GM12872 (cell line): Measurements from ENCODE around the gene NT5C1B.

Experiments
- TF ChIP-seq, protein P1 (sequence below): IDR thresholded peaks from 3 replicates; pipeline ENCODE4 v1.5.1; 2011; ENCODE audit warnings: low read depth, mild to moderate bottlenecking, low read length, moderate library complexity; ENCODE audit not compliant: insufficient read depth

NT5C1B gene

DNA sequence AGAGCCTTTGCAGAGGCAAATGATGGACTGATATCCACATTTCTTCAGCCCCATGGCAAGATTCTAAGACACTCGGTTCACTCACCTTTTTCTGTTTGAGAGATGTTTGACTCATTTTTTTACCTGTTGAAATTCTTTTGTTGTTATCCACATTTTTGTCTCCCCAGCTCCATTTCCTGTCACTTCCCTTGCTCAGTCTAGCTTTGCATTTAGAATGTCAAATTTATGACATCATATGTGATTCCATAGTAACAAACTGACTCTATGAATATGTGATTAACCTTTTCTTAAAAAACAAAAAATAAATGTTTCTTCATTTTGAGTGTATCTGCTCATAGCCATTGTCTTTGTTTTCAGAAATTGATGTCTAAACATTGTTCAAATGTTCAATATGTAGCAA lies at the start of gene NT5C1B:
Gene NT5C1B, minus strand, starts transcription at position 216 of the 400 bp plus-strand sequence. Its CDS starts 101 bp downstream, at position 115.
- TF ChIP-seq, protein P1, sequence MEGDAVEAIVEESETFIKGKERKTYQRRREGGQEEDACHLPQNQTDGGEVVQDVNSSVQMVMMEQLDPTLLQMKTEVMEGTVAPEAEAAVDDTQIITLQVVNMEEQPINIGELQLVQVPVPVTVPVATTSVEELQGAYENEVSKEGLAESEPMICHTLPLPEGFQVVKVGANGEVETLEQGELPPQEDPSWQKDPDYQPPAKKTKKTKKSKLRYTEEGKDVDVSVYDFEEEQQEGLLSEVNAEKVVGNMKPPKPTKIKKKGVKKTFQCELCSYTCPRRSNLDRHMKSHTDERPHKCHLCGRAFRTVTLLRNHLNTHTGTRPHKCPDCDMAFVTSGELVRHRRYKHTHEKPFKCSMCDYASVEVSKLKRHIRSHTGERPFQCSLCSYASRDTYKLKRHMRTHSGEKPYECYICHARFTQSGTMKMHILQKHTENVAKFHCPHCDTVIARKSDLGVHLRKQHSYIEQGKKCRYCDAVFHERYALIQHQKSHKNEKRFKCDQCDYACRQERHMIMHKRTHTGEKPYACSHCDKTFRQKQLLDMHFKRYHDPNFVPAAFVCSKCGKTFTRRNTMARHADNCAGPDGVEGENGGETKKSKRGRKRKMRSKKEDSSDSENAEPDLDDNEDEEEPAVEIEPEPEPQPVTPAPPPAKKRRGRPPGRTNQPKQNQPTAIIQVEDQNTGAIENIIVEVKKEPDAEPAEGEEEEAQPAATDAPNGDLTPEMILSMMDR: no peak

DNA sequence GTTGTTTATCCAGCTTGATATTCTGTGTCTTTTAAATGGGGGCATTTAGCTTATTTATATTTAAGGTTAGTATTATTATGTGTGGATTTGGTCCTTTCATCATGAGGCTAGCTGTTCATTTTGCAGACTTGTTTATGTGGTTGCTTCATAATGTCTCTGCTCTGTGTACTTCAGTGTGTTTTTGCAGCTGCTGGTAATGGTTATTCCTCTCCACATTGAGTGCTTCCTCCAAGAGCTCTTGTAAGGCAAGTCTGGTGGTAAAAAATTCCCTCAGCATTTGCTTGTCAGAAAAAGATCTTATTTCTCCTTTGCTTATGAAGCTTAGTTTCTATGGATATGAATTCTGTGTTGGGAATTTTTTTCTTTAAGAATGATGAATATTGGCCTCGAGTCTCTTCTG lies 47.8 kb upstream of the NT5C1B start:
- TF ChIP-seq, protein P1: no peak

DNA sequence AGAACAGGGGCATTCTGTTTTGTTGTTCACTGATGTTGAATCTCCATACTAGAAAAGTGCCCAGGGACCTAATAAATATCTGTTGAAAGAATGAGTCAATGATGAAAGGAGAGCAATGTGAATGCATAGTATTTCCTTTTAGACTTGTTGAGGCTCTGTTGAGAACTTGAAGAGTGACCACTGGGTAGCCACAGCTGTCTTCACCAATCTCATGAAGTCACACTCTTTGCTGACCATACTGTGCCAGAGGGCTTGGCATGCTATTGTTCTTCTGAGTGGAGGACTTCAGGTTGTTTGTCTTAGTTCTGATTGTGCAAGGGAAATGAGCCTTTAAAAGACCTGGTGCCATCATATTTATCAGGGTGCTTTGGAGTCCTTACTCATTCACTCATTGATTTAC lies 41.6 kb upstream of the NT5C1B start:
- TF ChIP-seq, protein P1: no peak

DNA sequence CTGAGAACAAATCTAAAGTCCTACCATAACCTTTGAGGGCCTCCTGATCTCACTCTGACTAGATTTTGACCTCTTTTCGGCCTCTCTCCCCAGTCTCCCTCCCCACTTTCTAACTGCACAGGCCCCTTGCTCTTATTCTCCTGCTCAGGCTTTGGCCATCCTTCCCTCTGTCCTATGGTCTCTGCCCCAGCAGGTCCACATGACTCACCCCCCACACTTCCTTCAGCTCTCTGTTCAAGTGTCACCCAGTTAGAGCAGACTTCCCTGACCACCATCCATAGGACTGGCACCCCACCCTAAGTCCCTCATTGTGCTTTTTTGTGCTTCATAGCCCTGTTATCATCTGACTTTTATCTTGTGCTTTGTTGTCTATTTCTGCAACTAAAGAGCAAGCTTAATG lies 41.2 kb upstream of the NT5C1B start:
- TF ChIP-seq, protein P1: no peak

DNA sequence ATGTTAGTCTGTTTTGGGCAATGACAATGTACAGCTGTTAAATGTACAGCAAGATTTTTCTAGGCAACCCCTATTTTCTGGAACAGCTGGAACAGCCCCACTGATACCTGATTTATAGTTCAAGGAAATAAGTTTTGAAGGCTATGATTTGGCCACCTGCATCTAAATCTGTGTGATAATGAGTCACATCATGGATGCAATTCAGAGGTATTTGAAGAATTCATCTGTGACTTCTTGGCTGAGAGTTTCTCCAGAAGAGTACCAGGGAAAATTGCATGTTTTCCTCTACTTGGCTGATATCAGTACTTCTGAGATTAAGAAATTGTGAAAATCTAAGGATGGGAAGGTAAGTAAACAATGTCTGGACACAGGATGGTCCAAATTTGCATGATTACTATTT lies 40.7 kb upstream of the NT5C1B start:
- TF ChIP-seq, protein P1: no peak

DNA sequence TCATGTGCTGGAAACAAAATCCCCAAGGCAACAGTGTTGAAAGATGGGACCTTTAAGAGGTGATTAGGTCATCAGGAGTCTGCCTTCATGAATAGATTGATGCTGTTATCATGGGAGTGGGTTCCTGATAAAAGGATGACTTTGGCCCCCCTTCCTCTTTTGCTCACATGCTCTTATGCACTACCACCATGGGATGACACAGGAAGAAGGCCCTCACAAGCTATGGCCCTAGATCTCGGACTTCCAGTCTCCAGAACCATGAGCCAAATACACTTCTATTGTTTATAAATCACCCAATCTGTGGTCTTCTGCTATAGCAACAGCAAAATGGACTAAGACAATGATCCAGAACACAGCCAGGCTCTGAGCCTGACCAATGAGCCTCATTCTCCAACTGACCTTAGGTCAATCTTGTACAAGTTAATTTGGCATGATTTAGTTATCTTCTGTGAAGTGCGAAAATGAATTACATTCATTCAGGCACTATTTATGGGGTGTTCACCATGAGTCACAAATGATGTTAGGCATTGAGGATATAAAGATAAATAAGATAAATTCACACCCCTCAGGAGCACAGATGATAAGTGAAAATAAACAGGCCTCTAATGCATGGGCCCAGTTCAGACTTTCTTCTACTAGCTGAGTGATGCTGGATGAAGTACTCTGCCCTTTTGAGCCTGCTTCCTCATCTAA lies 37.7 kb upstream of the NT5C1B start:
- TF ChIP-seq, protein P1: no peak

DNA sequence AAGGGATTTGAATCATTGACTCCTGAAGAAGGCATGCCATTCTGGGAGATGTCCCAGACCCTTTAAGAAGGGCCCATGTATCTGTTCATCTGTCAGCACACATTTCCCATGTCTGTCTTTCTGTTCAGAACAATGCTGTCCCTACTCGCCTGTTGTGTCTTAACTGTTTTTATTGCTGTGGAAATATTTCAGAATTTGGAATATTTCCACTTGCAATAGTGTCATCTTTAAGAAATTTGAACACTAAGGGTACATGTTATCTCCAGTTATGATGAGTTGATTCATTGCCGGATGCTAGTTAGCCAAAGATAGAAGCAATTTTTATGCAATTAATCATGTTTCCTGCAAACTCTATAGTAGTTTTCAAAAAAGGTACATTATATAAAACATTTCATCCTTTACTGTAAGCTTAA lies 36.9 kb upstream of the NT5C1B start:
- TF ChIP-seq, protein P1: no peak
